ENCODE data around the gene ANXA8.

GRCh38 chr10:47451998-47452494, 31.9 kb downstream of the ANXA8 start:
- TF ChIP-seq CTCF (IDR thresholded peaks at IDR 0.05) (no peak), POLR2AphosphoS5 (IDR thresholded peaks at IDR 0.05) (no peak)
